K562 (cell line): ENCODE measurements around the gene PMPCA. TPM values are rescaled to one million over a fixed set of nuclear protein-coding genes. Genes with fewer than 3 reads are reported as not detected.

Source experiments
- ATAC-seq: fragments of 200-7000 bp; cut with Tn5 transposase; 3 replicates; pipeline ENCODE4 v1.9.1; 2020; ENCODE audit warnings: moderate library complexity
- BruUV-seq: library from RNA; stranded (reverse); fragments of 400-500 nt; replicated peaks from 2 replicates; lab custom pipeline; 2021; lab: Mats Ljungman, UMichigan
- CTCF ChIA-PET: fragments of 300-600 bp; formaldehyde crosslinking; extraction: SDS; loops from one replicate; lab custom pipeline; 2021; ENCODE audit warnings: low intra/inter-chr PET ratio; lab: Yijun Ruan, JAX
- POLR2A ChIA-PET: fragments of 300-600, 350-650 bp; sonication (Branson Sonifier 250); formaldehyde crosslinking; extraction: SDS; loops from one replicate; lab custom pipeline; 2021; ENCODE audit warnings: antibody characterized with exemption, inconsistent platforms; lab: Yijun Ruan, JAX
- DNase-seq, 4 experiments: peaks; one replicate each; pipeline versions ENCODE4 v3.0.0 to v3.0.0-alpha.2; 2011 to 2018; ENCODE audit warnings: low spot score in 3 of 4, mixed read lengths in 3 of 4; ENCODE audit errors: extremely low read depth in 1 of 4
- FAIRE-seq: peaks from 2 replicates; lab custom pipeline; 2011; peaks lifted over from hg19 to GRCh38; lab: Jason Lieb, UNC
- H2AFZ ChIP-seq: 2 replicates; pipeline ENCODE4 v1.6.0; 2011; ENCODE audit warnings: low read depth, low read length, control low read depth, inconsistent platforms
- H3K27ac ChIP-seq: fragments of 200-600 bp; 3 replicates; pipeline ENCODE4 v1.8.0; 2011; ENCODE audit warnings: low read depth, mild to moderate bottlenecking, control low read depth, inconsistent platforms, low read length, moderate library complexity, mixed read lengths; ENCODE audit errors: extremely low read depth
- H3K27me3 ChIP-seq, 2 experiments: fragments of 300-600 bp in 1 of 2; 2 replicates in 1 of 2; 3 replicates in 1 of 2; pipeline versions ENCODE4 v1.6.0 to v1.8.0; 2011; ENCODE audit warnings: inconsistent platforms in 2 of 2, low read length in 2 of 2, mild to moderate bottlenecking in 1 of 2, mixed read lengths in 1 of 2, moderate library complexity in 1 of 2; ENCODE audit not compliant: control insufficient read depth in 2 of 2, insufficient read depth in 2 of 2
- H3K36me3 ChIP-seq: fragments of 300-600 bp; 3 replicates; pipeline ENCODE4 v1.8.0; 2011; ENCODE audit warnings: mild to moderate bottlenecking, low read length, inconsistent platforms; ENCODE audit not compliant: control insufficient read depth, insufficient read depth
- H3K4me1 ChIP-seq, 2 experiments: fragments of 200-600 bp in 1 of 2; replicated peaks in 1 of 2; 2 replicates in 1 of 2; 3 replicates in 1 of 2; pipeline versions ENCODE4 v1.5.1 to v1.8.0; 2011; ENCODE audit warnings: inconsistent platforms in 2 of 2, low read length in 2 of 2, mild to moderate bottlenecking in 1 of 2, mixed read lengths in 1 of 2, moderate library complexity in 1 of 2; ENCODE audit not compliant: control insufficient read depth in 2 of 2, insufficient read depth in 2 of 2
- H3K4me2 ChIP-seq: 2 replicates; pipeline ENCODE4 v1.6.1; 2011; ENCODE audit warnings: low read length, control low read depth, inconsistent platforms, mixed read lengths; ENCODE audit not compliant: insufficient read depth
- H3K4me3 ChIP-seq: fragments of 200-600 bp; sonication (generic), shearing (Covaris generic); 2 replicates; pipeline ENCODE4 v1.5.1; 2016; ENCODE audit warnings: control low read depth, inconsistent platforms
- H3K79me2 ChIP-seq: fragments of 200-600 bp; 3 replicates; pipeline ENCODE4 v1.8.0; 2011; ENCODE audit warnings: low read length, inconsistent platforms; ENCODE audit not compliant: control insufficient read depth, insufficient read depth
- H3K9ac ChIP-seq, 2 experiments: 2 replicates each; pipeline versions ENCODE4 v1.6.0 to v1.6.1; 2011; ENCODE audit warnings: low read depth in 2 of 2, low read length in 2 of 2, control low read depth in 1 of 2, inconsistent platforms in 1 of 2, mild to moderate bottlenecking in 1 of 2, mixed read lengths in 1 of 2; ENCODE audit not compliant: insufficient read depth in 1 of 2
- H3K9me1 ChIP-seq: one replicate; pipeline ENCODE4 v1.6.0; 2011; ENCODE audit warnings: inconsistent platforms, mild to moderate bottlenecking, low read length, moderate library complexity; ENCODE audit not compliant: control insufficient read depth, insufficient read depth
- H3K9me3 ChIP-seq: replicated peaks from 2 replicates; pipeline ENCODE4 v1.5.1; 2011; ENCODE audit warnings: low read depth, low read length, inconsistent platforms; ENCODE audit not compliant: control insufficient read depth, insufficient read depth
- H4K20me1 ChIP-seq: replicated peaks from 2 replicates; pipeline ENCODE4 v1.6.1; 2011; ENCODE audit warnings: low read length, inconsistent platforms, mixed read lengths; ENCODE audit not compliant: control insufficient read depth, insufficient read depth
- ATF2 ChIP-seq: sonication (generic); formaldehyde crosslinking; IDR thresholded peaks from 2 replicates; pipeline ENCODE4 v1.8.1; 2022; ENCODE audit warnings: missing genetic modification reagents
- CLOCK ChIP-seq: fragments of 250-450 bp; sonication (Bioruptor Pico); IDR thresholded peaks from 2 replicates; pipeline ENCODE4 v1.4.0; 2020; ENCODE audit warnings: mild to moderate bottlenecking, moderate library complexity, borderline replicate concordance
- HNRNPH1 ChIP-seq: fragments of 200-400 bp; formaldehyde crosslinking; optimal IDR thresholded peaks from 2 replicates; pipeline ENCODE3; 2017; ENCODE audit warnings: low read depth, mild to moderate bottlenecking, low read length, moderate library complexity
- KAT7 ChIP-seq: sonication (generic); formaldehyde crosslinking; IDR thresholded peaks from 2 replicates; pipeline ENCODE4 v1.8.0; 2022; ENCODE audit warnings: missing genetic modification reagents, mild to moderate bottlenecking, borderline replicate concordance
- PHF20 ChIP-seq: fragments of 450-650 bp; IDR thresholded peaks from 2 replicates; pipeline ENCODE4 v1.6.1; 2018; ENCODE audit not compliant: partially characterized antibody
- PHF8 ChIP-seq: fragments of 200-600 bp; sonication (generic); IDR thresholded peaks from 2 replicates; pipeline ENCODE4 v1.6.1; 2012; ENCODE audit warnings: mixed run types, mild to moderate bottlenecking, inconsistent platforms, low read length, moderate library complexity, borderline replicate concordance
- SMAD4 ChIP-seq: fragments of 250-450 bp; sonication (Bioruptor Pico); conservative IDR thresholded peaks from 2 replicates; pipeline ENCODE4 v1.8.0; 2021; ENCODE audit warnings: inconsistent platforms, mild to moderate bottlenecking, moderate library complexity
- ZNF449 ChIP-seq: fragments of 250-450 bp; sonication (Bioruptor Pico); IDR thresholded peaks from 2 replicates; pipeline ENCODE4 v1.8.0; 2022; ENCODE audit warnings: moderate library complexity, mild to moderate bottlenecking, inconsistent platforms
- WGBS: fragments of 100-300 bp; shearing (Covaris generic); methylation state at CpG from one replicate; pipeline ENCODE4 v1.1.6; 2016; ENCODE audit warnings: low coverage, mixed read lengths; ENCODE audit not compliant: insufficient coverage; ENCODE audit errors: missing lambda C conversion rate; 5-methylcytosine and 5-hydroxymethylcytosine counted together
- in situ Hi-C: fragments of 300-500 bp; cut with MboI; formaldehyde crosslinking; loops from 4 replicates; pipeline ENCODE4 v1.15.0; 2018; ENCODE audit warnings: inconsistent platforms, mixed read lengths
- intact Hi-C: fragments of 100-400 bp; cut with micrococcal nuclease; formaldehyde crosslinking; loops from 2 replicates; pipeline ENCODE4 v1.14.2; 2022
- polyA plus RNA-seq, 8 experiments: library from polyadenylated mRNA; depleted of rRNA in 4 of 8; stranded (reverse) in 5 of 8; unstranded in 3 of 8; fragments of >200 nt; fragmentation: Nextera tagmentation in 2 of 8; fragmentation: Illumina TruSeq in 1 of 8; extraction: Ambion mirVana in 2 of 8; extraction: Trizol in 1 of 8; gene quantifications; 2 replicates each; pipeline versions ENCODE4 v1.2.1 to v1.2.3, GENCODE V29; 2011 to 2014; ENCODE audit warnings: inconsistent platforms in 1 of 8, missing spikeins in 1 of 8
- total RNA-seq, 7 experiments: library from RNA; depleted of rRNA in 6 of 7; stranded (reverse); fragments of >200 nt in 6 of 7; fragmentation: Illumina TruSeq in 2 of 7; extraction: Trizol in 2 of 7; gene quantifications; 2 replicates each; pipeline versions ENCODE4 v1.2.1 to v1.2.3, GENCODE V29; 2011 to 2021; ENCODE audit warnings: low replicate concordance in 1 of 7

PMPCA gene
- total and polyA plus RNA-seq, 9 of the 15 experiments (the other 6 are each of a cell fraction or from before 2014, with no cell fraction given), result 23.9 to 143 (median 86.6) TPM

GRCh38 chr9:136366826-136367225, 43.6 kb upstream of the PMPCA start:
- CTCF ChIA-PET, result no interaction called here

More at GRCh38 chr9:136366826-136367225, 43.6 kb upstream of the PMPCA start:
- Histone ChIP-seq H3K27ac (no peak overlapping the region), H3K4me3 (no peak overlapping the region), H3K36me3 (peaks cover 59% of the 10 kb centered on the region; the same call in 2 of the 3 replicates), H3K9ac (peak overlapping the region in 1 of 2 experiments; percentile 66; a peak in 2 of 4 replicates), H3K27me3 (no peaks in the 10 kb centered on the region), H3K79me2 (peaks cover 3% of the 10 kb centered on the region), H2AFZ (no peak overlapping the region), H4K20me1 (no peaks in the 10 kb centered on the region), H3K9me3 (no peaks in the 10 kb centered on the region), H3K4me1 (peaks cover 11 to 89% of the 10 kb centered on the region in 2 experiments), H3K9me1 (no peaks in the 10 kb centered on the region), H3K4me2 (no peak overlapping the region)
- intact Hi-C loops, result no loop called here
- WGBS, result 96% methylated on average over 9 of the region's 9 CpGs
- in situ Hi-C loops, result no loop called here
- TF ChIP-seq CLOCK (CRISPR knock-in tag), result no peak
- no peak for TF ChIP-seq SMAD4
- no peak for TF ChIP-seq PHF8
- TF ChIP-seq ATF2 (CRISPR knock-in tag), result no peak
- TF ChIP-seq KAT7 (CRISPR knock-in tag), result no peak
- no peak for TF ChIP-seq HNRNPH1
- TF ChIP-seq PHF20, result no peak
- TF ChIP-seq ZNF449 (CRISPR knock-in tag), result no peak
- no TSS peak for BruUV-seq
- POLR2A ChIA-PET, result interaction anchor here (1.0 to 1.2 kb wide), 4 partner anchors 7 to 32 kb away, joined by 3 to 8 read pairs (median 4); no protein-coding TSS in a partner anchor
- FAIRE-seq, result no peak
- no peak for DNase-seq
- no peak for ATAC-seq
